ENCODE results near the gene CRHBP.
"Not testable (repeated sequence)": the region's sequence is repeated elsewhere in the genome, so short reads cannot be mapped to it uniquely, and the experiment has no call there.

Gene CRHBP

DNA sequence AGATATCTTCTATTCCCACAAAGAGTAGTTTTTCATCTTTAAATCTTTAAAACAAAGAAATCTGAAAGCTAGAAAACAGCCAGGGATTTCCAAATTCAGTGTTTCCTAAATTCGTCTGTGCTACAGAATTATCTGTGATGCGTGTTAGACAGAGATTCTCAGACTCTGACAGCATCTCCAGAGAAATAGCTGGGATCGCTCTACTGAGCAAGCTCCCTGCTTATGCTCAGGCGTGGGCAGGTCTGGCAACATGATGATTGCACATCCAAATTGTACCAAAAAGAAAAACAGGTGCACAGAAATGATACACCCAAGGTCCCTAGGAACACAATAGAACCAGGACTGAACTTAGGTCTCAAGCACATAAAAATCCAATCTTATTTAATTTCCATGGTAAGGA is 22.8 kb upstream of the CRHBP start:
- TF ChIP-seq CTCF (conservative IDR thresholded peaks at IDR 0.05; ENCODE audit: low read length) = no peak
- no peak overlapping the region for H3K4me3 ChIP-seq (ENCODE audit: low read length)
- DNase-seq (ENCODE audit: low read depth) = no peak

DNA sequence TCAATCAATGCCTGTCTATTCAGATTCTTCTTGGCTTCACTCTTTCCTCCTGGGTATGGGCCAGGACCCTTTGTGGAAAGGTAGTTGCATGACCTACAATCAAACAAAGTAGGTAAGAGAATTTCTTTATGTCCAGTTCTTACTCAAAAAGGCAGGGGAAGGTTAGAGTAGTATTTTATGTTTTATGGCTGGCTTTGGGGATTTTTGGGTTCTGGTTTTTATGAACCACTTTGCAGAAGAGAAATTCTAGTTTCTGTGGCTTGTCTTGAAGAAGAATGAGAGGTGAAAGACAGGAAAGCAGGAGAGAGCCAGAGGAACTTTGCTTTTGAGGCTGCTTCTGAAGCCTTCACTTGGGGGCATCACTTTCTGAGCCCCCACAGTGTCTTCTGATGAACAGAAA is 14.7 kb upstream of the CRHBP start:
- no peak for DNase-seq (ENCODE audit: low read depth)
- no peak overlapping the region for H3K4me3 ChIP-seq (ENCODE audit: low read length)
- no peak for TF ChIP-seq CTCF (conservative IDR thresholded peaks at IDR 0.05; ENCODE audit: low read length)

- TF ChIP-seq CTCF (conservative IDR thresholded peaks at IDR 0.05; ENCODE audit: low read length) = no peak
- no peak overlapping the region for H3K4me3 ChIP-seq (ENCODE audit: low read length)
- no peak for DNase-seq (ENCODE audit: low read depth)
Measured at GRCh38 chr5:76941000-76941399, 11.8 kb upstream of the CRHBP start.

- no peak for DNase-seq (ENCODE audit: low read depth)
- no peak for TF ChIP-seq CTCF (conservative IDR thresholded peaks at IDR 0.05; ENCODE audit: low read length)
- H3K4me3 ChIP-seq (ENCODE audit: low read length) = no peak overlapping the region
Measured at GRCh38 chr5:76941442-76941841, 11.4 kb upstream of the CRHBP start.

GRCh38 chr5:76942581-76942980 is 10.3 kb upstream of the CRHBP start:
- peak; percentile 45 for DNase-seq (ENCODE audit: low read depth)
- no peak for TF ChIP-seq CTCF (conservative IDR thresholded peaks at IDR 0.05; ENCODE audit: low read length)

GRCh38 chr5:76943006-76943405 is 9.8 kb upstream of the CRHBP start:
- no peak for TF ChIP-seq CTCF (conservative IDR thresholded peaks at IDR 0.05; ENCODE audit: low read length)
- DNase-seq (ENCODE audit: low read depth) = no peak
- H3K4me3 ChIP-seq (ENCODE audit: low read length) = no peak overlapping the region

More at GRCh38 chr5:76942581-76942980, 10.3 kb upstream of the CRHBP start:
- H3K4me3 ChIP-seq (ENCODE audit: low read length) = no peak overlapping the region

DNA sequence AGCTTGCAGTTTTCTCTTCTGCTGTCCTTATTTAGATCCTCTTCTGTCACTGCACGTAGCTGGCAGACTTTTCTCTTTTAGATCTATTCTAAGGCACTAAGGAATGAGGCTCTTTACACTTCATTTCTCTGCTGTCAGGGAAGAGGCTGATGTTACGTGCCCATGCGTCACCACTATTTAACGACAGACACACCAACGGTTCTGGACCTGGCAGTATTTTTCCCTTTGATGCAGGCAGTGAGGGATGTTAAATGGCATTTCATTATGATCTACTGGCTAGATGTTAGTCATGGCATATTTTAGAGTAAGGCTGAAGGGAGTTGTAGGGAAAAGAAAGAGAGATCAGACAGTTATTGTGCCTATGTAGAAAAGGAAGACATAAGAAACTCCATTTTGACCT is 8.2 kb upstream of the CRHBP start:
- TF ChIP-seq CTCF (conservative IDR thresholded peaks at IDR 0.05; ENCODE audit: low read length) = no peak
- no peak overlapping the region for H3K4me3 ChIP-seq (ENCODE audit: low read length)
- DNase-seq (ENCODE audit: low read depth) = no peak

DNA sequence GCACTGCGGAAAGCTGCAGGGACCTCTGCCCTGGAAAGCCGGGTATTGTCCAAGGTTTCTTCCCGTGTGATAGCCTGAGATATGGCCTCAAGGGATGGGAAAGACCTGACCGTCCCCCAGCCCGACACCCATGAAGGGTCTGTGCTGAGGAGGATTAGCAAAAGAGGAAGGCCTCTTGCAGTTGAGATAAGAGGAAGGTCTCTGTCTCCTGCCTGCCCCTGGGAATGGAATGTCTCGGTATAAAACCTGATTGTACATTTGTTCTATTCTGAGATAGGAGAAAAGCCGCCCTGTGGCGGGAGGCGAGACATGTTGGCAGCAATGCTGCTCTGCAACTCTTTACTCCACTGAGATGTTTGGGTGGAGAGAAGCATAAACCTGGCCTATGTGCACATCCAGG is 7.6 kb upstream of the CRHBP start:
- DNase-seq (ENCODE audit: low read depth) = not testable (repeated sequence)

More for the DNA sequence above, 7.6 kb upstream of the CRHBP start:
- not testable (repeated sequence) for H3K4me3 ChIP-seq (ENCODE audit: low read length)
